Measurements from ENCODE around the gene KLHL12.
A peak's percentile ranks its signal among the peaks of the same experiment; 100 is the strongest.

KLHL12 gene

GRCh38 chr1:202858331-202858730, 68.7 kb downstream of the KLHL12 start:
- H3K36me3 Mint-ChIP-seq, result no peaks in the 10 kb centered on the region
- CTCF ChIA-PET, result no interaction called here
- no peaks in the 10 kb centered on the region for H3K9me3 Mint-ChIP-seq
- DNase-seq, result no peak
- H3K4me1 Mint-ChIP-seq, result peaks cover 14% of the 10 kb centered on the region
- H3K27ac Mint-ChIP-seq, result no peak overlapping the region
- peaks cover 64% of the 10 kb centered on the region for H3K27me3 Mint-ChIP-seq
- H3K4me3 Mint-ChIP-seq, result no peak overlapping the region

GRCh38 chr1:202857136-202857610, 69.9 kb downstream of the KLHL12 start:
- Mint-ChIP-seq H3K4me3 (no peak overlapping the region), H3K36me3 (no peaks in the 10 kb centered on the region), H3K9me3 (no peaks in the 10 kb centered on the region), H3K27ac (no peak overlapping the region), H3K4me1 (peaks cover 13% of the 10 kb centered on the region), H3K27me3 (peaks cover 55% of the 10 kb centered on the region)
- DNase-seq, result no peak
- CTCF ChIA-PET, result interaction anchor here (1.7 kb wide), 1 partner anchor 19 kb away, joined by 3 read pairs; no protein-coding TSS in a partner anchor

- CTCF ChIA-PET, result interaction anchor here (1.7 kb wide), 1 partner anchor 21 kb away, joined by 3 read pairs; no protein-coding TSS in a partner anchor
- no peaks in the 10 kb centered on the region for H3K36me3 Mint-ChIP-seq
Observed at GRCh38 chr1:202856014-202856413, 71.0 kb downstream of the KLHL12 start.

GRCh38 chr1:202854787-202855186, 72.2 kb downstream of the KLHL12 start:
- CTCF ChIA-PET, result interaction anchor here (1.6 kb wide), 1 partner anchor 105 kb away, joined by 4 read pairs; no protein-coding TSS in a partner anchor
- H3K27me3 Mint-ChIP-seq, result peaks cover 31% of the 10 kb centered on the region
- H3K4me1 Mint-ChIP-seq, result peaks cover 2% of the 10 kb centered on the region
- DNase-seq, result no peak
- H3K4me3 Mint-ChIP-seq, result no peak overlapping the region
- H3K27ac Mint-ChIP-seq, result no peak overlapping the region
- no peaks in the 10 kb centered on the region for H3K36me3 Mint-ChIP-seq
- no peaks in the 10 kb centered on the region for H3K9me3 Mint-ChIP-seq

More at GRCh38 chr1:202856014-202856413, 71.0 kb downstream of the KLHL12 start:
- peaks cover 5% of the 10 kb centered on the region for H3K4me1 Mint-ChIP-seq
- no peak overlapping the region for H3K27ac Mint-ChIP-seq
- peaks cover 44% of the 10 kb centered on the region for H3K27me3 Mint-ChIP-seq
- no peak for DNase-seq
- H3K4me3 Mint-ChIP-seq, result no peak overlapping the region
- H3K9me3 Mint-ChIP-seq, result no peaks in the 10 kb centered on the region

- H3K36me3 Mint-ChIP-seq, result no peaks in the 10 kb centered on the region
- H3K9me3 Mint-ChIP-seq, result no peaks in the 10 kb centered on the region
- CTCF ChIA-PET, result interaction anchor here (0.8 to 1.9 kb wide), 9 partner anchors 14 to 120 kb away, joined by 3 to 11 read pairs (median 3); no protein-coding TSS in a partner anchor
- peak; percentile 69 for DNase-seq
- H3K27ac Mint-ChIP-seq, result no peak overlapping the region
- H3K4me1 Mint-ChIP-seq, result peaks cover 4% of the 10 kb centered on the region
- no peak overlapping the region for H3K4me3 Mint-ChIP-seq
- peaks cover 7% of the 10 kb centered on the region for H3K27me3 Mint-ChIP-seq
Observed at GRCh38 chr1:202852163-202852904, 74.7 kb downstream of the KLHL12 start.

GRCh38 chr1:202850593-202851362, 76.3 kb downstream of the KLHL12 start:
- Mint-ChIP-seq H3K27me3 (peaks cover 5% of the 10 kb centered on the region), H3K36me3 (no peaks in the 10 kb centered on the region), H3K9me3 (no peaks in the 10 kb centered on the region), H3K27ac (no peak overlapping the region), H3K4me1 (peaks cover 4% of the 10 kb centered on the region), H3K4me3 (no peak overlapping the region)
- no peak for DNase-seq
- CTCF ChIA-PET, result interaction anchor here (0.9 to 1.9 kb wide), 4 partner anchors 12 to 118 kb away, joined by 3 to 11 read pairs (median 3); no protein-coding TSS in a partner anchor

GRCh38 chr1:202848191-202848542, 78.9 kb downstream of the KLHL12 start:
- DNase-seq, result no peak
- H3K4me1 Mint-ChIP-seq, result peaks cover 4% of the 10 kb centered on the region
- peak overlapping the region; percentile 13 for H3K27ac Mint-ChIP-seq
- CTCF ChIA-PET, result interaction anchor here (0.7 to 1.0 kb wide), 2 partner anchors 13 to 66 kb away, joined by 3 read pairs; no protein-coding TSS in a partner anchor
- H3K9me3 Mint-ChIP-seq, result no peaks in the 10 kb centered on the region
- H3K27me3 Mint-ChIP-seq, result peaks cover 18% of the 10 kb centered on the region
- H3K36me3 Mint-ChIP-seq, result no peaks in the 10 kb centered on the region
- no peak overlapping the region for H3K4me3 Mint-ChIP-seq

- Mint-ChIP-seq H3K36me3 (no peaks in the 10 kb centered on the region), H3K4me1 (peaks cover 4% of the 10 kb centered on the region)
Observed at GRCh38 chr1:202844935-202845334, 82.1 kb downstream of the KLHL12 start.

GRCh38 chr1:202844259-202844658, 82.8 kb downstream of the KLHL12 start:
- CTCF ChIA-PET, result interaction anchor here (0.9 kb wide), 1 partner anchor 9 kb away, joined by 3 read pairs; no protein-coding TSS in a partner anchor
- DNase-seq, result no peak
- H3K27me3 Mint-ChIP-seq, result peaks cover 16% of the 10 kb centered on the region
- H3K9me3 Mint-ChIP-seq, result no peaks in the 10 kb centered on the region
- peaks cover 4% of the 10 kb centered on the region for H3K4me1 Mint-ChIP-seq
- H3K4me3 Mint-ChIP-seq, result no peak overlapping the region
- no peaks in the 10 kb centered on the region for H3K36me3 Mint-ChIP-seq
- no peak overlapping the region for H3K27ac Mint-ChIP-seq

More at GRCh38 chr1:202844935-202845334, 82.1 kb downstream of the KLHL12 start:
- no peaks in the 10 kb centered on the region for H3K9me3 Mint-ChIP-seq
- H3K27ac Mint-ChIP-seq, result no peak overlapping the region
- H3K4me3 Mint-ChIP-seq, result no peak overlapping the region
- CTCF ChIA-PET, result no interaction called here
- peaks cover 16% of the 10 kb centered on the region for H3K27me3 Mint-ChIP-seq
- no peak for DNase-seq

GRCh38 chr1:202843081-202843480, 84.0 kb downstream of the KLHL12 start:
- no peak overlapping the region for H3K27ac Mint-ChIP-seq
- H3K27me3 Mint-ChIP-seq, result peaks cover 16% of the 10 kb centered on the region
- no peak for DNase-seq
- no peaks in the 10 kb centered on the region for H3K36me3 Mint-ChIP-seq
- peaks cover 6% of the 10 kb centered on the region for H3K4me1 Mint-ChIP-seq
- H3K4me3 Mint-ChIP-seq, result no peak overlapping the region
- CTCF ChIA-PET, result interaction anchor here (0.6 kb wide), 1 partner anchor 81 kb away, joined by 3 read pairs; no protein-coding TSS in a partner anchor
- no peaks in the 10 kb centered on the region for H3K9me3 Mint-ChIP-seq
